H1 (cell line): ENCODE measurements around the gene SPPL2A. TPM values are rescaled to one million over a fixed set of nuclear protein-coding genes. Genes with fewer than 3 reads are reported as not detected.

Experiments used
- CTCF ChIP-seq, 3 experiments: IDR thresholded peaks; 1 replicate in 2 of 3; 2 replicates in 1 of 3; pipeline versions ENCODE4 v1.5.1 to v1.6.1; 2011; ENCODE audit warnings: low read length in 3 of 3, mild to moderate bottlenecking in 3 of 3, inconsistent platforms in 2 of 3, low read depth in 1 of 3, moderate library complexity in 1 of 3; ENCODE audit not compliant: insufficient read depth in 1 of 3; ENCODE audit errors: control extremely low read depth in 1 of 3
- polyA plus RNA-seq, 7 experiments: library from polyadenylated mRNA; depleted of rRNA in 3 of 7; stranded (reverse) in 5 of 7; unstranded in 2 of 7; fragments of >200 nt in 5 of 7; fragments of 200-250 nt in 2 of 7; gene quantifications; 1 replicate in 5 of 7; 2 replicates in 1 of 7; 4 replicates in 1 of 7; pipeline versions ENCODE4 v1.2.1 to v1.2.3, GENCODE V29; 2011 to 2013; ENCODE audit warnings: missing spikeins in 2 of 7, mixed read lengths in 2 of 7
- total RNA-seq: library from RNA; stranded (reverse); fragmentation: NEBNext Ultra II Directional; extraction: Animal tissue kit (Norgen Biotek cat#: 25700); gene quantifications from 2 replicates; pipeline ENCODE4 v1.2.1, GENCODE V29; 2021

The SPPL2A gene
- total and polyA plus RNA-seq, 2 of the 8 experiments (the other 6 are each of a cell fraction or from before 2014, with no cell fraction given), result 15.6 to 52.9 TPM

- TF ChIP-seq CTCF (IDR thresholded peaks at IDR 0.05; ENCODE audit: control extremely low read depth in 1 of 3, insufficient read depth in 1 of 3, low read depth in 1 of 3, low read length in 3 of 3), result no peak
These were observed 6.7 kb downstream of the SPPL2A start (continued) for GRCh38 chr15:50758712-50759205.
